ENCODE results near the gene COLQ. TPM values are rescaled to one million over a fixed set of nuclear protein-coding genes. Genes with fewer than 3 reads are reported as not detected.

COLQ gene
- polyA plus RNA-seq (0.22 to 0.79 TPM (median 0.35 TPM) in 3 replicates), polyA minus RNA-seq (0.30 to 0.69 TPM (median 0.38 TPM) in 3 replicates)
- polyA plus RNA-seq (2011; ENCODE audit: low read depth): 0.59 TPM
- polyA plus RNA-seq (2011; cell fraction: cytosol; rRNA removed): 0.08 and 0.16 TPM in 2 replicates
- 2.1 and 3.1 TPM in 2 replicates for polyA plus RNA-seq (2011; cell fraction: nucleus; rRNA removed)
- 0.09 and 0.59 TPM in 2 replicates for polyA plus RNA-seq (2012; ENCODE audit: low replicate concordance)
- not detected for polyA minus RNA-seq (2011; cell fraction: cytosol; rRNA and poly(A)+ RNA removed)
- polyA minus RNA-seq (2011; cell fraction: nucleus; rRNA and poly(A)+ RNA removed): 0.21 and 1.5 TPM in 2 replicates

DNA sequence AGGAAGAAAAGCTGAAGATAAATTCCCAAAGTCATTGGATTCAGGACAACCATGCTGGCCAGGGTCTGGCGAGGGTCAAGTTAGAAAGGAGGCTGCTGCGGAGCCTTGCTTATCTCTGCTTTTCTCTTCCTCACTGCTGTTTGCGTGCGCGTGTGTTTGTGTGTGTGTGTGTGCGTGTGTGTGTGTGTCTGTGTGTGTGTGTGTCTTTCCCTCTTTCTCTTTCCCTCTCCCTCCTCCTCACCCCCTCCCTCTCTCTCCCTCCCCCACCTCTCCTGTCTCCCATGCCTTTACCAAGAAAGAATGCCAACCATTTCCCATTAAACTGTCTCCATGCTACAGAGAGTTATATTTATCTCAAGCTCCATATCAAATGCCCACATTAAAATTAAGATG, at the start of gene COLQ:
COLQ (minus strand) TSS at position 134 of the 393 bp plus-strand sequence; CDS start at position 53, 81 bp downstream.
- Histone ChIP-seq H2AFZ (ENCODE audit: control insufficient read depth, low read length) (no peak within 1 kb of the TSS), H3K27me3 (ENCODE audit: control insufficient read depth, extremely low read depth, insufficient read depth, low read length) (no peaks in the 10 kb centered on the region), H3K9me1 (ENCODE audit: control insufficient read depth, extremely low read depth, insufficient read depth, low read length) (no peaks in the 10 kb centered on the region), H3K4me3 (ENCODE audit: control insufficient read depth in 2 of 3, extremely low read depth in 1 of 3, insufficient read depth in 2 of 3, low read depth in 1 of 3, low read length in 3 of 3) (no peak within 1 kb of the TSS), H3K9me3 (ENCODE audit: control insufficient read depth, low read depth, low read length) (no peaks in the 10 kb centered on the region), H3K27ac (ENCODE audit: control insufficient read depth, insufficient read depth, low read length) (no peak within 1 kb of the TSS), H3K4me1 (ENCODE audit: control insufficient read depth, extremely low read depth, insufficient read depth, low read length) (no peaks in the 10 kb centered on the region), H3K9ac (ENCODE audit: control insufficient read depth, extremely low read depth, insufficient read depth, low read length) (no peak within 1 kb of the TSS), H3K79me2 (ENCODE audit: control insufficient read depth, insufficient read depth, low read length) (no peaks in the 10 kb centered on the region), H3K4me2 (ENCODE audit: control insufficient read depth, extremely low read depth, insufficient read depth, low read depth, low read length) (no peak within 1 kb of the TSS), H4K20me1 (ENCODE audit: control insufficient read depth, extremely low read depth, insufficient read depth, low read length) (no peaks in the 10 kb centered on the region), H3K36me3 (ENCODE audit: control insufficient read depth in 2 of 2, extremely low read depth in 1 of 2, insufficient read depth in 2 of 2, low read length in 2 of 2) (no peaks in the 10 kb centered on the region)
- DNase-seq (ENCODE audit: low read depth, low spot score) (no peak), FAIRE-seq (no peak)
- dilution Hi-C loops (cut with MboI; ENCODE audit: extremely low pct_ligation_motif_present, low sequenced_read_pairs): no loop called here
- TF ChIP-seq EZH2 (IDR thresholded peaks at IDR 0.05; ENCODE audit: low read length): no peak
- TF ChIP-seq, protein P1, sequence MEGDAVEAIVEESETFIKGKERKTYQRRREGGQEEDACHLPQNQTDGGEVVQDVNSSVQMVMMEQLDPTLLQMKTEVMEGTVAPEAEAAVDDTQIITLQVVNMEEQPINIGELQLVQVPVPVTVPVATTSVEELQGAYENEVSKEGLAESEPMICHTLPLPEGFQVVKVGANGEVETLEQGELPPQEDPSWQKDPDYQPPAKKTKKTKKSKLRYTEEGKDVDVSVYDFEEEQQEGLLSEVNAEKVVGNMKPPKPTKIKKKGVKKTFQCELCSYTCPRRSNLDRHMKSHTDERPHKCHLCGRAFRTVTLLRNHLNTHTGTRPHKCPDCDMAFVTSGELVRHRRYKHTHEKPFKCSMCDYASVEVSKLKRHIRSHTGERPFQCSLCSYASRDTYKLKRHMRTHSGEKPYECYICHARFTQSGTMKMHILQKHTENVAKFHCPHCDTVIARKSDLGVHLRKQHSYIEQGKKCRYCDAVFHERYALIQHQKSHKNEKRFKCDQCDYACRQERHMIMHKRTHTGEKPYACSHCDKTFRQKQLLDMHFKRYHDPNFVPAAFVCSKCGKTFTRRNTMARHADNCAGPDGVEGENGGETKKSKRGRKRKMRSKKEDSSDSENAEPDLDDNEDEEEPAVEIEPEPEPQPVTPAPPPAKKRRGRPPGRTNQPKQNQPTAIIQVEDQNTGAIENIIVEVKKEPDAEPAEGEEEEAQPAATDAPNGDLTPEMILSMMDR (optimal IDR thresholded peaks at IDR 0.05 in 1 of 3, IDR thresholded peaks at IDR 0.05 in 1 of 3, conservative IDR thresholded peaks at IDR 0.05 in 1 of 3; ENCODE audit: extremely low read depth in 1 of 3, insufficient read depth in 2 of 3, low read length in 3 of 3): no peak

DNA sequence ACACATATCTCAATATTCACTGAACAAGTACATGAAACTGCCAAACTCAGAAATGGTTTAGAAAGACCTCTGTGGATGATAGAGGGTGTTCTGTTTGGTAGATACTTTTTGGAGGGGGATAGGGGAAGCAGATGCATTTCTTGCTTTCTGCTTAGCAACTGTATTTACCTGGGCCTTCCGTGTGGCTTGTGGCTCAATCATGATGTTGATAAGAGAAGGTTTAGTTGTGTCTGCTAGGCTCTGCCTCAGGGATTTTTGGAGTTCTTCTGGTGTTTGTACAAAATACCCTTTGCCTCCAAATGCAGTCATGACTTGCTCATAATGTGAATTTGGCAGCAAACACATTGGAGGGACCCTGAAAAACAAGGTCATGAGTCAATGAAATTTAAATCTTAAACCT, 41.7 kb upstream of the COLQ start:
- H3K27ac ChIP-seq (ENCODE audit: control insufficient read depth, insufficient read depth, low read length): no peak overlapping the region
- no peak overlapping the region for H3K9ac ChIP-seq (ENCODE audit: control insufficient read depth, extremely low read depth, insufficient read depth, low read length)
- no peaks in the 10 kb centered on the region for H3K9me1 ChIP-seq (ENCODE audit: control insufficient read depth, extremely low read depth, insufficient read depth, low read length)
- no peak overlapping the region for H3K4me2 ChIP-seq (ENCODE audit: control insufficient read depth, extremely low read depth, insufficient read depth, low read depth, low read length)
- H2AFZ ChIP-seq (ENCODE audit: control insufficient read depth, low read length): no peak overlapping the region
- H3K9me3 ChIP-seq (ENCODE audit: control insufficient read depth, low read depth, low read length): no peaks in the 10 kb centered on the region
- TF ChIP-seq EZH2 (IDR thresholded peaks at IDR 0.05; ENCODE audit: low read length): no peak
- TF ChIP-seq, protein P1 (optimal IDR thresholded peaks at IDR 0.05 in 1 of 3, IDR thresholded peaks at IDR 0.05 in 1 of 3, conservative IDR thresholded peaks at IDR 0.05 in 1 of 3; ENCODE audit: extremely low read depth in 1 of 3, insufficient read depth in 2 of 3, low read length in 3 of 3): no peak
- H3K36me3 ChIP-seq (ENCODE audit: control insufficient read depth in 2 of 2, extremely low read depth in 1 of 2, insufficient read depth in 2 of 2, low read length in 2 of 2): peaks cover 7 to 12% of the 10 kb centered on the region in 2 experiments
- H3K27me3 ChIP-seq (ENCODE audit: control insufficient read depth, extremely low read depth, insufficient read depth, low read length): no peaks in the 10 kb centered on the region
- no peak overlapping the region for H3K4me3 ChIP-seq (ENCODE audit: control insufficient read depth in 2 of 3, extremely low read depth in 1 of 3, insufficient read depth in 2 of 3, low read depth in 1 of 3, low read length in 3 of 3)
- H3K79me2 ChIP-seq (ENCODE audit: control insufficient read depth, insufficient read depth, low read length): no peaks in the 10 kb centered on the region
- FAIRE-seq: no peak
- dilution Hi-C loops (cut with MboI; ENCODE audit: extremely low pct_ligation_motif_present, low sequenced_read_pairs): no loop called here
- H4K20me1 ChIP-seq (ENCODE audit: control insufficient read depth, extremely low read depth, insufficient read depth, low read length): no peaks in the 10 kb centered on the region
- H3K4me1 ChIP-seq (ENCODE audit: control insufficient read depth, extremely low read depth, insufficient read depth, low read length): no peaks in the 10 kb centered on the region
- no peak for DNase-seq (ENCODE audit: low read depth, low spot score)

All from keratinocyte (primary cell).